HepG2 (cell line): Measurements from ENCODE around the gene MTA1. TPM values are rescaled to one million over a fixed set of nuclear protein-coding genes. Genes with fewer than 3 reads are reported as not detected.
A peak's percentile ranks its signal among the peaks of the same experiment; 100 is the strongest.

ENCODE experiments used
- ATAC-seq: fragments of 200-7000 bp; cut with Tn5 transposase; 3 replicates; pipeline ENCODE4 v1.9.1; 2020; ENCODE audit warnings: mild to moderate bottlenecking, moderate library complexity
- BruUV-seq: library from RNA; stranded (reverse); fragments of 400-500 nt; replicated peaks from 2 replicates; lab custom pipeline; 2021; lab: Mats Ljungman, UMichigan
- CTCF ChIA-PET: fragments of 300-600 bp; formaldehyde crosslinking; extraction: SDS; loops from one replicate; lab custom pipeline; 2021; ENCODE audit warnings: low total read pairs, inconsistent platforms, low intra/inter-chr PET ratio; lab: Yijun Ruan, JAX
- POLR2A ChIA-PET: fragments of 350-600 bp; sonication (Branson Sonifier 250); formaldehyde crosslinking; loops from one replicate; lab custom pipeline; 2020; ENCODE audit warnings: antibody characterized with exemption, inconsistent platforms; lab: Yijun Ruan, JAX
- DNase-seq: peaks from one replicate; pipeline ENCODE4 v3.0.0-alpha.2; 2015; ENCODE audit warnings: low spot score
- FAIRE-seq: peaks from 3 replicates; lab custom pipeline; 2011; peaks lifted over from hg19 to GRCh38; lab: Jason Lieb, UNC
- H2AFZ ChIP-seq: one replicate; pipeline ENCODE4 v1.6.1; 2011; ENCODE audit warnings: low read length, inconsistent platforms
- H3K27ac ChIP-seq: fragments of 300-600 bp; 3 replicates; pipeline ENCODE4 v1.8.0; 2011; ENCODE audit warnings: mixed run types, mild to moderate bottlenecking, mixed read lengths, low read length, inconsistent platforms; ENCODE audit not compliant: insufficient read depth; ENCODE audit errors: extremely low read length
- H3K27me3 ChIP-seq, 2 experiments: fragments of 200-600 bp in 1 of 2; 2 replicates in 1 of 2; 3 replicates in 1 of 2; pipeline versions ENCODE4 v1.6.0 to v1.8.0; 2011; ENCODE audit warnings: low read length in 2 of 2, mild to moderate bottlenecking in 2 of 2, moderate library complexity in 2 of 2, inconsistent platforms in 1 of 2; ENCODE audit not compliant: insufficient read depth in 2 of 2, control insufficient read depth in 1 of 2
- H3K36me3 ChIP-seq, 2 experiments: fragments of 200-600 bp in 1 of 2; replicated peaks in 1 of 2; 2 replicates in 1 of 2; 3 replicates in 1 of 2; pipeline versions ENCODE4 v1.5.1 to v1.8.0; 2011; ENCODE audit warnings: low read length in 2 of 2, inconsistent platforms in 1 of 2; ENCODE audit not compliant: insufficient read depth in 2 of 2, control insufficient read depth in 1 of 2
- H3K4me1 ChIP-seq: 2 replicates; pipeline ENCODE4 v1.5.1; 2012; ENCODE audit warnings: low read length, inconsistent platforms; ENCODE audit not compliant: insufficient read depth
- H3K4me2 ChIP-seq: 2 replicates; pipeline ENCODE4 v1.6.0; 2011; ENCODE audit warnings: low read depth, low read length, inconsistent platforms
- H3K4me3 ChIP-seq, 3 experiments: fragments of 200-600 bp in 1 of 3; sonication (generic), shearing (Covaris generic) in 1 of 3; replicated peaks in 1 of 3; 2 replicates each; pipeline ENCODE4 v1.5.1; 2011 to 2016; ENCODE audit warnings: low read length in 3 of 3, inconsistent platforms in 2 of 3, low read depth in 2 of 3, mild to moderate bottlenecking in 2 of 3, control low read depth in 1 of 3, mixed read lengths in 1 of 3; ENCODE audit not compliant: insufficient read depth in 1 of 3
- H3K79me2 ChIP-seq: one replicate; pipeline ENCODE4 v1.6.1; 2011; ENCODE audit warnings: low read length, inconsistent platforms; ENCODE audit not compliant: insufficient read depth
- H3K9ac ChIP-seq: 2 replicates; pipeline ENCODE4 v1.6.0; 2011; ENCODE audit warnings: mild to moderate bottlenecking, low read depth, low read length, inconsistent platforms; ENCODE audit not compliant: insufficient read depth
- H3K9me3 ChIP-seq: 2 replicates; pipeline ENCODE4 v1.5.1; 2012; ENCODE audit warnings: mild to moderate bottlenecking, low read length
- H4K20me1 ChIP-seq: 2 replicates; pipeline ENCODE4 v1.6.0; 2011; ENCODE audit warnings: inconsistent platforms, mild to moderate bottlenecking, low read length, moderate library complexity; ENCODE audit not compliant: insufficient read depth
- ATF7-NPFF ChIP-seq: sonication (generic); formaldehyde crosslinking; IDR thresholded peaks from 2 replicates; pipeline ENCODE4 v1.8.1; 2023; ENCODE audit warnings: mild to moderate bottlenecking, low read depth, missing genetic modification reagents, moderate library complexity
- BATF2 ChIP-seq: sonication (generic); formaldehyde crosslinking; IDR thresholded peaks from 2 replicates; pipeline ENCODE4 v1.8.0; 2022; ENCODE audit warnings: mild to moderate bottlenecking, missing genetic modification reagents, moderate library complexity
- CREM ChIP-seq, 2 experiments: sonication (generic) in 1 of 2; formaldehyde crosslinking in 1 of 2; IDR thresholded peaks; 2 replicates each; pipeline versions ENCODE4 v1.4.0 to v1.6.1; 2016 to 2020; ENCODE audit warnings: antibody characterized with exemption in 1 of 2, mild to moderate bottlenecking in 1 of 2, missing genetic modification reagents in 1 of 2
- GATA4 ChIP-seq: sonication (generic); IDR thresholded peaks from 2 replicates; pipeline ENCODE4 v1.6.1; 2016; ENCODE audit warnings: antibody characterized with exemption, low read depth, borderline replicate concordance
- HMG20A ChIP-seq: IDR thresholded peaks from 2 replicates; pipeline ENCODE4 v1.6.1; 2016; ENCODE audit warnings: borderline replicate concordance
- HNRNPUL1 ChIP-seq: fragments of 200-400 bp; formaldehyde crosslinking; IDR thresholded peaks from 2 replicates; pipeline ENCODE4 v1.6.1; 2017; ENCODE audit warnings: low read depth, mild to moderate bottlenecking, low read length, moderate library complexity
- NONO ChIP-seq, 2 experiments: fragments of 450-650 bp in 1 of 2; sonication (generic) in 1 of 2; formaldehyde crosslinking in 1 of 2; IDR thresholded peaks in 1 of 2; conservative IDR thresholded peaks in 1 of 2; 2 replicates each; pipeline versions ENCODE4 v1.6.1 to v1.8.0; 2017 to 2022; ENCODE audit warnings: mild to moderate bottlenecking in 1 of 2, missing genetic modification reagents in 1 of 2, moderate library complexity in 1 of 2
- PBX3 ChIP-seq: sonication (generic); formaldehyde crosslinking; IDR thresholded peaks from 2 replicates; pipeline ENCODE4 v1.8.1; 2023; ENCODE audit warnings: missing genetic modification reagents, inconsistent platforms, borderline replicate concordance
- TFAP4 ChIP-seq: sonication (generic); IDR thresholded peaks from 2 replicates; pipeline ENCODE4 v1.6.1; 2016; ENCODE audit warnings: low read depth, borderline replicate concordance
- THAP8 ChIP-seq: sonication (generic); formaldehyde crosslinking; IDR thresholded peaks from 2 replicates; pipeline ENCODE4 v1.5.1; 2020; ENCODE audit warnings: missing genetic modification reagents, mild to moderate bottlenecking, borderline replicate concordance
- YEATS2 ChIP-seq: sonication (generic); formaldehyde crosslinking; IDR thresholded peaks from 2 replicates; pipeline ENCODE4 v1.4.0; 2020; ENCODE audit warnings: missing genetic modification reagents, borderline replicate concordance
- ZNF44 ChIP-seq: sonication (generic); formaldehyde crosslinking; IDR thresholded peaks from 2 replicates; pipeline ENCODE4 v1.5.1; 2020; ENCODE audit warnings: mild to moderate bottlenecking, missing genetic modification reagents
- ZNF547 ChIP-seq: sonication (generic); formaldehyde crosslinking; IDR thresholded peaks from 2 replicates; pipeline ENCODE4 v1.5.1; 2020; ENCODE audit warnings: mild to moderate bottlenecking, missing genetic modification reagents
- ZNF724P ChIP-seq: sonication (generic); formaldehyde crosslinking; IDR thresholded peaks from 2 replicates; pipeline ENCODE4 v1.8.0; 2022; ENCODE audit warnings: missing genetic modification reagents, borderline replicate concordance
- ZNF747 ChIP-seq: sonication (generic); formaldehyde crosslinking; IDR thresholded peaks from 2 replicates; pipeline ENCODE4 v1.8.1; 2023; ENCODE audit warnings: missing genetic modification reagents, mild to moderate bottlenecking, borderline replicate concordance
- ZUFSP ChIP-seq: sonication (generic); formaldehyde crosslinking; IDR thresholded peaks from 2 replicates; pipeline ENCODE4 v1.9.0; 2021; ENCODE audit warnings: missing genetic modification reagents, mild to moderate bottlenecking, borderline replicate concordance
- WGBS: methylation state at CpG from one replicate; pipeline ENCODE4 v1.1.6; 2017; ENCODE audit warnings: low lambda C conversion rate; 5-methylcytosine and 5-hydroxymethylcytosine counted together
- in situ Hi-C: cut with HindIII; loops from 2 replicates; pipeline ENCODE4 v1.10.0; 2017; ENCODE audit warnings: low pct_unique_long_range_greater_than_20kb; ENCODE audit not compliant: extremely low pct_ligation_motif_present
- intact Hi-C: fragments of 100-400 bp; cut with micrococcal nuclease; formaldehyde crosslinking; loops from one replicate; pipeline ENCODE4 v1.10.0; 2022; ENCODE audit not compliant: unreplicated experiment
- polyA plus RNA-seq, 8 experiments: library from polyadenylated mRNA; depleted of rRNA in 3 of 8; stranded (reverse) in 7 of 8; unstranded in 1 of 8; fragments of >200 nt; fragmentation: Illumina TruSeq in 4 of 8; extraction: Trizol in 4 of 8; gene quantifications; 2 replicates each; pipeline versions ENCODE4 v1.2.1 to v1.2.3, GENCODE V29; 2011 to 2016; ENCODE audit warnings: low read depth in 4 of 8, missing spikeins in 1 of 8, mixed read lengths in 1 of 8; ENCODE audit not compliant: insufficient read depth in 1 of 8
- total RNA-seq, 5 experiments: library from RNA; depleted of rRNA; stranded (reverse); fragments of >200 nt; fragmentation: Illumina TruSeq; extraction: Trizol; gene quantifications; 2 replicates each; pipeline ENCODE4 v1.2.3, GENCODE V29; 2016; ENCODE audit warnings: low read depth in 1 of 5

The MTA1 gene
- total and polyA plus RNA-seq, 2 of the 13 experiments (the other 11 are each of a cell fraction or from before 2014, with no cell fraction given) = 35.2 to 85.8 TPM

- in situ Hi-C loops = no loop called here
- no peak for TF ChIP-seq ZNF747
- TF ChIP-seq HMG20A (CRISPR knock-in tag) = no peak
- no peak for TF ChIP-seq NONO (IDR thresholded peaks at IDR 0.05)
- no peak for TF ChIP-seq NONO (CRISPR knock-in tag; conservative IDR thresholded peaks at IDR 0.05)
- TF ChIP-seq THAP8 = no peak
- peak; percentile 38; the same call in 1 of the 2 replicates for TF ChIP-seq TFAP4
- TF ChIP-seq ZNF724P = no peak
- no peak for TF ChIP-seq ZUFSP (CRISPR knock-in tag)
- no peak for TF ChIP-seq ZNF547 (CRISPR knock-in tag)
- no peak for TF ChIP-seq ZNF44 (CRISPR knock-in tag)
- TF ChIP-seq ATF7-NPFF (CRISPR knock-in tag) = no peak
- no peak for TF ChIP-seq HNRNPUL1
- TF ChIP-seq YEATS2 (CRISPR knock-in tag) = no peak
- 0 out of 2 replicates have a peak, but pooled peaks have one; percentile 12 for TF ChIP-seq GATA4
- TF ChIP-seq BATF2 (CRISPR knock-in tag) = no peak
- TF ChIP-seq CREM (IDR thresholded peaks at IDR 0.05) = no peak
- TF ChIP-seq CREM (CRISPR knock-in tag; IDR thresholded peaks at IDR 0.05) = no peak
- no peak for TF ChIP-seq PBX3 (CRISPR knock-in tag)
These were observed 83.0 kb downstream of the MTA1 start for GRCh38 chr14:105502446-105503295.

More at GRCh38 chr14:105502446-105503295, 83.0 kb downstream of the MTA1 start:
- Histone ChIP-seq H2AFZ (no peak overlapping the region), H3K36me3 (no peaks in the 10 kb centered on the region), H3K79me2 (no peaks in the 10 kb centered on the region), H3K9ac (peak overlapping the region; percentile 16; the same call in 1 of the 2 replicates), H3K27ac (no peak overlapping the region), H3K4me1 (peaks cover 78% of the 10 kb centered on the region), H4K20me1 (no peaks in the 10 kb centered on the region), H3K4me2 (peak overlapping the region; percentile 24; the same call in 1 of the 2 replicates), H3K4me3 (no peak overlapping the region; a peak in 1 of 6 replicates), H3K27me3 (peaks cover 0 to 20% of the 10 kb centered on the region in 2 experiments; a peak in 4 of 5 replicates), H3K9me3 (no peaks in the 10 kb centered on the region)
- DNase-seq (no peak), ATAC-seq (peak; percentile 4; the same call in 2 of the 3 replicates), FAIRE-seq (no peak)
- 66% methylated on average over 11 of the region's 18 CpGs for WGBS
- ChIA-PET CTCF (no interaction called here), POLR2A (no interaction called here)
- BruUV-seq = no TSS peak
- intact Hi-C loops = no loop called here
